Lower lobe of right lung (tissue), 2 donors: ENCODE results near the gene RMND1. TPM values are rescaled to one million over a fixed set of nuclear protein-coding genes. Genes with fewer than 3 reads are reported as not detected.

Source experiments
- ATAC-seq, 2 donors: fragments of 200-7000 bp; cut with Tn5 transposase; one replicate each; pipeline ENCODE4 v1.9.1; 2020 to 2022; ENCODE audit warnings: mild to moderate bottlenecking in 2 of 2, moderate library complexity in 2 of 2
- DNase-seq: peaks from one replicate; pipeline ENCODE4 v3.0.0-alpha.2; 2020
- H3K27ac ChIP-seq: fragments of 200-600 bp; one replicate; pipeline ENCODE4 v1.8.0; 2022
- H3K27me3 ChIP-seq: fragments of 200-600 bp; one replicate; pipeline ENCODE4 v1.8.0; 2022; ENCODE audit warnings: low read depth
- H3K36me3 ChIP-seq: fragments of 200-600 bp; one replicate; pipeline ENCODE4 v1.8.0; 2022; ENCODE audit warnings: mild to moderate bottlenecking
- H3K4me1 ChIP-seq: fragments of 200-600 bp; one replicate; pipeline ENCODE4 v1.8.0; 2022
- H3K4me3 ChIP-seq: fragments of 200-600 bp; one replicate; pipeline ENCODE4 v1.8.0; 2022; ENCODE audit warnings: mild to moderate bottlenecking
- H3K9me3 ChIP-seq: fragments of 200-600 bp; one replicate; pipeline ENCODE4 v1.8.0; 2022
- CTCF ChIP-seq: fragments of 200-600 bp; IDR thresholded peaks from one replicate; pipeline ENCODE4 v1.8.0; 2022; ENCODE audit warnings: antibody characterized with exemption, mild to moderate bottlenecking
- intact Hi-C: fragments of 100-400 bp; cut with DNase I; formaldehyde crosslinking; loops from one replicate; pipeline ENCODE4 v1.11.0; 2022
- total RNA-seq: library from RNA; stranded (reverse); fragmentation: NEBNext Ultra II Directional; extraction: Animal tissue kit (Norgen Biotek cat#: 25700); gene quantifications from one replicate; pipeline ENCODE4 v1.2.1, GENCODE V29; 2021
- donor health status: DM: no; HTN: yes; CAD: no; lungs with severe emphysema.

RMND1 gene
- total RNA-seq, 1 donor from 2014 or later: 19.5 TPM

GRCh38 chr6:151431337-151431736 lies 20.6 kb downstream of the RMND1 start:
- Histone ChIP-seq H3K4me1 (no peaks in the 10 kb centered on the region), H3K27me3 (no peaks in the 10 kb centered on the region), H3K27ac (no peak overlapping the region), H3K4me3 (no peak overlapping the region), H3K36me3 (peaks cover 82% of the 10 kb centered on the region), H3K9me3 (no peaks in the 10 kb centered on the region)
- intact Hi-C loops: no loop called here
- ATAC-seq (no peak), DNase-seq (no peak)
- TF ChIP-seq CTCF: no peak

GRCh38 chr6:151430886-151431285 lies 21.0 kb downstream of the RMND1 start:
- intact Hi-C loops: no loop called here
- no peak for TF ChIP-seq CTCF
- no peaks in the 10 kb centered on the region for H3K9me3 ChIP-seq
- DNase-seq (no peak), ATAC-seq (no peak)
- H3K27ac ChIP-seq: no peak overlapping the region
- H3K36me3 ChIP-seq: peaks cover 86% of the 10 kb centered on the region
- no peaks in the 10 kb centered on the region for H3K27me3 ChIP-seq
- H3K4me1 ChIP-seq: no peaks in the 10 kb centered on the region
- H3K4me3 ChIP-seq: no peak overlapping the region

- DNase-seq: no peak
- Histone ChIP-seq H3K4me1 (no peaks in the 10 kb centered on the region), H3K9me3 (no peaks in the 10 kb centered on the region), H3K4me3 (no peak overlapping the region), H3K36me3 (peaks cover 88% of the 10 kb centered on the region), H3K27ac (no peak overlapping the region), H3K27me3 (no peaks in the 10 kb centered on the region)
- no peak for TF ChIP-seq CTCF
- ATAC-seq: no peak
- intact Hi-C loops: no loop called here
Observed at GRCh38 chr6:151428093-151428735, 23.7 kb downstream of the RMND1 start.

GRCh38 chr6:151425561-151425960 lies 26.4 kb downstream of the RMND1 start:
- no peak for DNase-seq
- no peak for ATAC-seq
- intact Hi-C loops: no loop called here
- Histone ChIP-seq H3K27ac (no peak overlapping the region), H3K9me3 (no peaks in the 10 kb centered on the region), H3K4me3 (no peak overlapping the region), H3K36me3 (peaks cover 87% of the 10 kb centered on the region), H3K27me3 (no peaks in the 10 kb centered on the region), H3K4me1 (no peaks in the 10 kb centered on the region)
- TF ChIP-seq CTCF: no peak

GRCh38 chr6:151422981-151423380 lies 28.9 kb downstream of the RMND1 start:
- intact Hi-C loops: no loop called here
- TF ChIP-seq CTCF: no peak
- Histone ChIP-seq H3K4me1 (no peaks in the 10 kb centered on the region), H3K9me3 (no peaks in the 10 kb centered on the region), H3K27me3 (no peaks in the 10 kb centered on the region), H3K36me3 (peaks cover 87% of the 10 kb centered on the region), H3K4me3 (no peak overlapping the region), H3K27ac (no peak overlapping the region)
- no peak for DNase-seq
- ATAC-seq: no peak
